Hematopoietic multipotent progenitor cell treated with erythropoietin and hydrocortisone succinate and interleukin-3 and kit ligand, for 4 days (in vitro differentiated cells): ENCODE data around the gene HK1.
A peak's percentile ranks its signal among the peaks of the same experiment; 100 is the strongest.
"Not testable (repeated sequence)": the region's sequence is repeated elsewhere in the genome, so short reads cannot be mapped to it uniquely, and the experiment has no call there.

ENCODE experiments used
- DNase-seq: peaks from one replicate; pipeline ENCODE4 v3.0.0-alpha.2; 2015

The HK1 gene

GRCh38 chr10:69312528-69312927 is 34.2 kb downstream of the HK1 start:
- DNase-seq = no peak

- peak; percentile 65 for DNase-seq
Observed at GRCh38 chr10:69315100-69315542, 36.8 kb downstream of the HK1 start.

GRCh38 chr10:69315610-69316312 is 37.5 kb downstream of the HK1 start:
- peak; percentile 92 for DNase-seq

GRCh38 chr10:69316313-69317059 is 38.2 kb downstream of the HK1 start:
- DNase-seq = peak; percentile 27

GRCh38 chr10:69317175-69317604 is 38.9 kb downstream of the HK1 start:
- DNase-seq = peak; percentile 88

GRCh38 chr10:69317626-69318105 is 39.4 kb downstream of the HK1 start:
- no peak for DNase-seq

GRCh38 chr10:69318106-69318866 is 40.0 kb downstream of the HK1 start:
- peak; percentile 97 for DNase-seq

GRCh38 chr10:69318867-69319727 is 40.8 kb downstream of the HK1 start:
- DNase-seq = peak; percentile 68

- no peak for DNase-seq
Observed at GRCh38 chr10:69319841-69320316, 41.6 kb downstream of the HK1 start.

GRCh38 chr10:69320521-69320920 is 42.2 kb downstream of the HK1 start:
- no peak for DNase-seq

- no peak for DNase-seq
Observed at GRCh38 chr10:69321039-69321715, 42.9 kb downstream of the HK1 start.

- DNase-seq = no peak
Observed at GRCh38 chr10:69321865-69322264, 43.6 kb downstream of the HK1 start.

GRCh38 chr10:69322346-69322745 is 44.0 kb downstream of the HK1 start:
- DNase-seq = not testable (repeated sequence)

- DNase-seq = no peak
Observed at GRCh38 chr10:69323622-69324021, 45.3 kb downstream of the HK1 start.

GRCh38 chr10:69324583-69324982 is 46.3 kb downstream of the HK1 start:
- no peak for DNase-seq

- DNase-seq = not testable (repeated sequence)
Observed at GRCh38 chr10:69325637-69326523, 47.6 kb downstream of the HK1 start.

- DNase-seq = no peak
Observed at GRCh38 chr10:69326692-69327091, 48.4 kb downstream of the HK1 start.

GRCh38 chr10:69327463-69328379 is 49.4 kb downstream of the HK1 start:
- DNase-seq = peak; percentile 87

- DNase-seq = no peak
Observed at GRCh38 chr10:69328380-69328735, 50.1 kb downstream of the HK1 start.
